HG03159 (cell line): ENCODE data around the gene SAA4.
"Not testable (repeated sequence)": the region's sequence is repeated elsewhere in the genome, so short reads cannot be mapped to it uniquely, and the experiment has no call there.

Source experiments
- ATAC-seq: cut with Tn5 transposase; IDR thresholded peaks from one replicate; pipeline ENCODE4 v1.9.1; 2021; ENCODE audit warnings: mild to moderate bottlenecking, moderate library complexity; ENCODE audit not compliant: unreplicated experiment

The SAA4 gene

DNA sequence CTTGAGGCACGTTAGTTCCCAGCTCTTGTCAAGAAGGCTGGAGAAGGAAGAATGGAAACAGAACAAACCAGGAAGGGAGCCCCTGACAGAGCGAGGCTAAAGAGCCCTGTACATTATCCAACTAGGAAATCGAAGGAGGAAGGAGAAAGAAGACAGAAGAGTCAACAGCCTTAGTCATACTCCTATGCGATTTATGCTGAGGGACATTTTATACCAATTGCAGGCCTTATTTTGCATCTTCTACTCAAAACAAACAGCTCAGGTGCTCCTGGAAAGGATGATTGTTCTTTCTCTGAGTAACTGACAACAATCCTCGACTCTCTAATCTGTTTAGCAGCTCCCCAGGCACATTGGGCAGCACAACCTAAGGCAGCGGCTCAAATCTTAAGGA lies 10.6 kb upstream of the SAA4 start:
- peak; percentile 13 for ATAC-seq

GRCh38 chr11:18246379-18247190 lies 10.0 kb upstream of the SAA4 start:
- peak; percentile 86 for ATAC-seq

GRCh38 chr11:18245396-18245795 lies 8.8 kb upstream of the SAA4 start:
- no peak for ATAC-seq

DNA sequence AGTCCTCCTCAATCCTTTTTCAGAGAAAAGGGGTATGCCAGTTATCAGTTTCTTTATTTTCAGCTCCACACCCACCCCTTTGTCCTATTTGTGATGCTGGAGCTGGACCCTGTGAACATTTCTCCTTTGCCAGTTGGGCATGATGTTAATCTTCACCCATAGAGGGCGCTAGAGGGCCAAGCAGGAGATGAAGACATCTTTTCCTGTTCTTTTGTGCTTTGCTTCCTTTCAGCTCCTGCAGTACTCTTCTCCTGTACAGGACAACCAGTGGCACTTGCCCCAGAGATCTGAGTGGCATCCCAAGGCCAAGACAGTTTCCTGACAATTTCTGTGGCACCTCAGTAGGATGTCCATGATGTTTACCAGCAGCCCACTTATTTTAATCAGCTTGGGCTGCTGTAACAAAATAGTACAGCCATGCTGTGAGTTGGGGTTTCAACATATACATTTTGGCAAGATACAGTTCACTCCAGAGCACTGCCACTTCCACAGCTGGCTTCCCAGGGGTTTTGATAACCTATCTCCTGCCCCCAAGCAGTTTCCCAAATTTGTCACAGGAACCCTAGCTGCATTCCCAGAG lies 7.3 kb upstream of the SAA4 start:
- ATAC-seq = no peak

GRCh38 chr11:18239655-18240054 lies 3.1 kb upstream of the SAA4 start:
- ATAC-seq = no peak

DNA sequence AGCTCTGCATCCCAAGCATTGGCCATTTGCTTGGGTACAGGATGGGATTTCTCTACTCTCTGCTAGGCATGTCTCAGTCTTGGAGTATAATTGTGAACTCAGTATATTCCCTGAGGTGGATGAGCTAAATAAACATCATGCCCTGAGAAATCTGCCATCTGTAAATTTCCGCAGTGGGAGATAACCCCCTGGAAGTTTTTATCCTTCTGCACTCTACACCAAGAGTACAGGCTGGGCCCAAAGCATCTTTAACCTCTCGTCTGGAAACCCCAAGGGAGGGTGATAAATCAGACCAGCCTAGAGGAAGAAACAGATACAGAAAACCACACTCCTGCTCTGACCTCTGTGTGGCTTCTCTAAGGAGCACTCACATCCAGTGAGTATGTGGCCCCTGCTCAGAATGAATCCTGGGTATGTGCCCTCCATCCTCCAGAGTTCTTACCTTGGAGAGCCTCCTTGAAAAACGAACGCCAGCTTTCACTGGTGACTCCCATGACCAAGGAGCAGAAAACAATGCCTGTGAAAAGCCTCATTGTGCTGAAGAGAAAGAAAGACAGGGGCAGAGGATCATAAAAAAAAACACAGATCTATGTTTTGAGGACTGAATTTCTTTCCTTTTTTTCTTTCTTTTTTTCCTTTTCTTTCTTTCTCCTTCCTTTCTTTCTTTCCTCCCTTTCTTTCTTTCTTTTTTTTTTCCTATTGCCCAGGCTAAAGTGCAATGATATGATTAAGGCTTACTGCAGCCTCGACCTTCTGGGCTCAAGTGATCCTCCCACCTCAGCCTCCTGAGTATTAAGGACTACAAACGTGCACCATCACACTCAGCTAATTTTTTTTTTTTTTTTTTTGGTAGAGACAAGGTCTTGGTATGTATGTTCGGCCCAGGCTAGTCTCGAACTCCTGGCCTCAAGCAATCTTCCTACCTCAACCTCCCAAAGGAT lies 938 bp downstream of the SAA4 start:
- ATAC-seq = no peak

DNA sequence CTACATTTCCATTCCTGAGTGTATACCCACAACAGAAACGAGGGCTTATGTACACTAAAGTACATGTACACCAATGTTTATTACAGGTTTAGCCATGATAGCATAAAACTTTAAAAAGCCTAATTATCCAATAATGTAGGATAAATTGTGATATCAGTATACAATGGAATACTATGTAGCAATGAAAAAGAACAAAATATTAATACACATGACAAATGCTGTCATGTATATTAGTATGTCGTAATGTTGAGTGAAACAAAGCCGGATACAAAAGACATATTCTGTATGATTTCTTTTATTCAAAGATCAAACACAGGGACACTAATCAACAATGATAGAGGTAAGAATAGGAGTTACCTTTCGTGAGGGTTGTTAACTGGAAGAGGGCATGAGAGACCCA lies 2.7 kb downstream of the SAA4 start:
- ATAC-seq = no peak

DNA sequence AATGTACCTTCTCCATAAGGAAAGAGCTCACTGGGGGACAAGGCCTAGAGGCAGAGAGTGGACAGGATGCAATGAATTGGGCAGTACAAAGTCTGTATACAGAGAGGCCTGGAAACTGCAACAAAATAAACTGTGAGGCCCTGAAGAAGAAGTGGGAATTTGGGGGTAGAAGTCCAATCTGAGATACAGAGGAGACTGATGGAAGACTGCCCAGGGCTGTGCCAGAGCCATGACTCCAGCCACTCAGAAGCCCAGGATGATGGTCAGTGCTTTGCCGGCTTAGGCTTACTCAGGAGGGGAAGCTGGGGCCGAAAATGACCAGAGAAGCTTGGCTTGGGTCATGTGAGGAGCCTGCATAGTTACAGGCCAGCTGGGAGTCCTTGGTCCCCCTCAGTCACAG lies 5.7 kb downstream of the SAA4 start:
- no peak for ATAC-seq

DNA sequence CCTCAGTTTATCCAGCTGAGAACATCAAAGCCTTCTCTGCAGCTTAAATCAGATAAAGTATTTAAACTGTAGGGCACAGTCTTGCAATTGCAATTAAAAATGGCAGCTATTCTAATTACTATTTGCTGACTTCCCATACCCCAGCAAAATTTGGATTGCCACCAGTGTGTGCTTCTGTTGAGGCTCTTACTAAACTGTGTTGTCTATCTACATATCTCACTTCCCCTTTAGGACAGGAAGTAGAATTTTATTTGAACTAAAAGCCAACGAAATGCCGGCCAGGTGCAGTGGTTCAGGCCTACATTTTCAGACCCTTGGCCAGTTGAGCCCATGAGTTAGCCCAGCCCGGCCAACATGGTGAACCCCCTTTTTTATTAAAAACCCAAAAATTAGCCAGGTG lies 7.1 kb downstream of the SAA4 start:
- peak; percentile 94 for ATAC-seq

DNA sequence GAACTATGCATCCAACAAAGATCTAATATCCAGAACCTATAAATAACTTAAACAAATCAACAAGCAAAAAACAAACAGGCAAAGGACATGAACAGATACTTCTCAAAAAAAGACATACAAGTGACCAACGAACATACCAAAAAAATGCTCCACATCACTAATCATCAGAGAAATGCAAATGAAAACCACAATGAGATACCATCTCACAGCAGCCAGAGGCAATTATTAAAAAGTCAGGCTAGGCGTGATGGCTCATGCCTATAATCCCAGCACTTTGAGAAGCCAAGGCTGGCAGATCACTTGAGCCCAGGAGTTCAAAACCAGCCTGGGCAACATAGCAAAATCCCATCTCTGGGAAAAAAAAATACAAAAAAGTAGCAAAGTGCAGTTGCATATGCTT lies 10.7 kb downstream of the SAA4 start:
- ATAC-seq = peak; percentile 34

DNA sequence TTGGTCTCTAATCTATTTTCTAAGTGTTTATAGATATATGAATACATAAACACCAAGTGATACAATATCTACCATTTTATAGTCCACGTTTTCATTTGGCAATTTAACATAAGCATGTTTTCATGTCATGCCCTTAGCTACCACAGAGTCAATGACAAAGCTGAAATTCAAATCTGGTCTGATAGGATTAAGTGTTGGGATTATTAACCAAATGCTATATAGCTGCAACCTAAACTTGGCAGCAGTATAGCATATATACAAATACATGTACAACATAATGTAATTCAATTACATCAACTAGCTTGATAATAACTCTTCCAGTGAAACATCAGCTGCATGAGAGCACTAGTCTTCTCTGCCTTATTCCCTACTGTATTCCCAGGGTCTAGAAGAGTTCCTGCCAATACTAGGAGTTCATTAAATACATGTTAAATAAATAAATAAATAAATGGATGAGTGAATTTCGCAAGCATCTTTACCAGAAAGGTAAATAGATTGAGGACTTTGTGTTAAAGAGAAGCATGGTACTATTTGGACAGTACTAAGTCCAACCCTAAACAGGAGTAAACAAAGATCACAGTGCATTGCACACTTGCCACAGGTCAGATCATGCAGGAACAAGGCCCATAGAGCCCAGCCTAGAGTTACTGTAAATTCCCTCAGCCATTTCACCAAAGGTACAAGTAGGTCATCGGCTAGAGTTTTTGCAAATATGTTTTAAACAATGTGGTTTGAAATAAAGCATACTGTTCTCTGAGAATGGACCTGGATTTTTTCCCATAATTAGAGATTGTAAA lies 12.8 kb downstream of the SAA4 start:
- ATAC-seq = no peak

GRCh38 chr11:18222814-18223421 lies 13.7 kb downstream of the SAA4 start:
- ATAC-seq = no peak

DNA sequence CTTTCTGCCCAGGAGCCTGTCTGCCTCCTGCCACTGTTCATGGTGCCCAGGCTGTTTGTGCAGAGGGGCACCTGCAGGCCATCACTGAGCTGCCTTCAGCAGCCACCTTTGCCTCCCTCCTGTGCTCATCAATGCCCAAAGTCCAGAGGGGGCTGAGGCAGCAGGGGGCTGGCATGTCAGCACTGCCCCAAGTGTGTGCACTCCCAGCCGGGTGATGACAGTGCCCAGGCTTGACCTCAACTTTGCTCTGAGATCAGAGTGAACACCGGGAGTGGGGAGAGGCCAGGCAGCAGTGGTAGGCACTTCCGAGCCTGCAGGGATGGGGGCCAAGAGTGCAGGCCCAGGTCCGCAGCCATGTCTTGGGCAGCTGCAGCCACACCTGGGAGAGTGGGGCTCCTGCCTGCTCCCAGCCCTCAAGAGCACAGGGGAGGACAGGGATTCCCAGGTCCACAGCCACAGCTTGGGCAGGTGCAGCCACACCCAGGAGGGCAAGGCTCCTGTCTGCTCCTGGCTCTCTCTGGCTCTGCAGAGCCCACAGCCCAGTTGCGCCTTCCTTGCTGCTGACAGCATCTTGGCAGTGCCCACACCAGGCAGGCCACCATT lies 15.2 kb downstream of the SAA4 start:
- ATAC-seq = no peak

- no peak for ATAC-seq
Observed at GRCh38 chr11:18209058-18209457, 27.5 kb downstream of the SAA4 start.

DNA sequence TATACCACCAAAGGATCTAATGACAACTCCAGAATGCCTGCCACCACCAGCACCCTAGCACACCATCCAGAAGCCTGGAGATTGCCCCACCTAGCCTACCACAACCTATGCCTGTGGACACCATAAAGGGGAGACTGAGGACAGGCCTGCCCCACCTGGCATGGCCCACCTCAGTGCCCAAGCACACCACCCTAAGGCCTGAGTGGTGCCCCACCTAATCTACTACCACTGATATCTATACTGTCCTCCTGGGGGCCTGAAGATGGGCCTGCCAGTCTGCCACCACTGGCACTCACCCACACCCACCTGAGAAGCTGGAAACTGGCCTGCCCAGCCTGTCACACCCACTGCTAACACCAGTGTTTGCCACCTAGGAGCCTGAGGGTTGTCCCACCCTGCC lies 31.8 kb downstream of the SAA4 start:
- ATAC-seq = no peak

DNA sequence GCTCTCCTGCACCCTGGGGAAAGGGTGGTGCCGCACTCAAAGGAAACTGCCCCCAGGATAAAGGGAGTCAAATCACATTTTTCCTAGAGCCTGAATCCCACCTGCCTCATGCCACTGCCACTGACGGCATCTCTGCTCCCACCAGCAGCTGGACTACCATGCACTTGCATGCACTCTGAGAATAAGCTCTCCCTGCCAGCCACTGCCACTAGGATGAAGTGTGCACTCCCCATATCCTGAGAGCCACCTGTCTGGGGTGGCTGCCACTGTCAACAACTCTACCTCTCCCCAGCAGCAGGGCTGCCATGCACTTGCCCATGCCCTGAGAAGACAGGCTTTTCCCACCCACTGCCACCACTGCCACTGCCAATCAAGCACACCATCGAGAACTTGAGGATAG lies 32.4 kb downstream of the SAA4 start:
- ATAC-seq = no peak

DNA sequence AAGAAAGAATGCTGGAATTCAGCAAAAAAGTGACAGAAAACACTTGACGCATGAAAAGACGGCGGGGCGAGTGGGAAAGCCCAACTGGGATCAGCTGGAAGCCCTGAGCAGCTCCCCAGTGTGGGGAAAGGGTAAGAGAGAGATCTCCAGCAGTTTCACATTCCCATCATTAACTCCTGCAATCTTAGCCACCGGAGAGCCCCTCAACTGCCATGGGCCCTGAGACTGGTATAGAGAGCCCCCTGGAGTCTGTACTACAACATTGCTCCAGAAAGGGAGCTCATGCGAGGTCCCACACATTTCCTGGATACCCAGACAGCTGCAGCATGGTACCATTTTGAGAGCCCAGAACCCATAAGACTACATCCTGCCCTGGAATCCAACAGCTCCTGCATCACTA lies 32.9 kb downstream of the SAA4 start:
- no peak for ATAC-seq

GRCh38 chr11:18197738-18198137 lies 38.9 kb downstream of the SAA4 start:
- not testable (repeated sequence) for ATAC-seq

- ATAC-seq = no peak
Observed at GRCh38 chr11:18196532-18196931, 40.1 kb downstream of the SAA4 start.

DNA sequence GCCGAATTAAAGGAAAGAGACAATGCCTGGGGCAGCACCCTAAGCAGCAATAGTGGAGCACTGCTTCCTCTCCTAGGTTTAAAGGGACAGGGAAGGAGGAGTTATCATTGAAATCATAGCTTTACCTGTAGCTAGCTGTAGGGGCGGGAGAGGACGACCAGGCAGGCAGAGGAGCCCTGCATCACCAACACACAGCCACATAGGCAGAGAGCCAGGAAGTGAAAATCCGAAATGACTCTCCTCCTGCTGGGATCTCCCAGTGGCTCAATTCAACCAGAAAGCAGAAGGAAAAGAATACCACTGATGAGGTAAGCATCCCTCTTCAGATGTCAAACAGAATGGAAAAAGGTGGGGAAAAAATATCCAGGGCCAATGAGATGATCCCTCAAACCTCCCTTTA lies 43.6 kb downstream of the SAA4 start:
- ATAC-seq = no peak
